Vagina (tissue), 2 donors: Measurements from ENCODE around the gene RIPK3.
"Not testable (repeated sequence)": the region's sequence is repeated elsewhere in the genome, so short reads cannot be mapped to it uniquely, and the experiment has no call there.

Source experiments
- CTCF ChIP-seq, 3 experiments: fragments of 450-650 bp in 2 of 3; fragments of 200-600 bp in 1 of 3; sonication (generic) in 1 of 3; IDR thresholded peaks; one replicate each; pipeline ENCODE4 v1.5.1; 2017 to 2019; ENCODE audit warnings: antibody characterized with exemption in 3 of 3, mild to moderate bottlenecking in 2 of 3, moderate library complexity in 2 of 3
- POLR2A ChIP-seq, 2 donors: fragments of 450-650 bp; IDR thresholded peaks; one replicate each; pipeline ENCODE4 v1.6.1; 2017; ENCODE audit warnings: antibody characterized with exemption in 2 of 2, mild to moderate bottlenecking in 2 of 2, moderate library complexity in 2 of 2

GRCh38 chr14:24327914-24328313 lies 11.9 kb downstream of the RIPK3 start:
- TF ChIP-seq CTCF (IDR thresholded peaks at IDR 0.05), result peak in 2 of 3 experiments; percentile 15 to 62
- not testable (repeated sequence) for TF ChIP-seq POLR2A (IDR thresholded peaks at IDR 0.05)
